GM10266 (cell line): ENCODE data around the gene LARP1B.
"Not testable (repeated sequence)": the region's sequence is repeated elsewhere in the genome, so short reads cannot be mapped to it uniquely, and the experiment has no call there.

Experiments
- DNase-seq: peaks from one replicate; pipeline ENCODE4 v3.0.0; 2012; ENCODE audit errors: extremely low spot score
- CTCF ChIP-seq: IDR thresholded peaks from 2 replicates; pipeline ENCODE4 v1.5.1; 2012; ENCODE audit warnings: mild to moderate bottlenecking, low read depth; ENCODE audit not compliant: control insufficient read depth, insufficient read depth; ENCODE audit errors: missing control alignments

The LARP1B gene

GRCh38 chr4:128247906-128248305 lies 186.8 kb downstream of the LARP1B start:
- no peak for TF ChIP-seq CTCF

GRCh38 chr4:128249787-128250668 lies 188.9 kb downstream of the LARP1B start:
- TF ChIP-seq CTCF, result no peak
- DNase-seq, result no peak

More at GRCh38 chr4:128247906-128248305, 186.8 kb downstream of the LARP1B start:
- DNase-seq, result no peak

- DNase-seq, result no peak
- TF ChIP-seq CTCF, result no peak
Measured at GRCh38 chr4:128255906-128256305, 194.8 kb downstream of the LARP1B start.

- no peak for DNase-seq
- TF ChIP-seq CTCF, result no peak
Measured at GRCh38 chr4:128256539-128256938, 195.4 kb downstream of the LARP1B start.

- DNase-seq, result not testable (repeated sequence)
Measured at GRCh38 chr4:128258166-128258565, 197.1 kb downstream of the LARP1B start.

- not testable (repeated sequence) for DNase-seq
Measured at GRCh38 chr4:128259889-128260288, 198.8 kb downstream of the LARP1B start.
